Measurements from ENCODE around the gene AKAIN1.

DNA sequence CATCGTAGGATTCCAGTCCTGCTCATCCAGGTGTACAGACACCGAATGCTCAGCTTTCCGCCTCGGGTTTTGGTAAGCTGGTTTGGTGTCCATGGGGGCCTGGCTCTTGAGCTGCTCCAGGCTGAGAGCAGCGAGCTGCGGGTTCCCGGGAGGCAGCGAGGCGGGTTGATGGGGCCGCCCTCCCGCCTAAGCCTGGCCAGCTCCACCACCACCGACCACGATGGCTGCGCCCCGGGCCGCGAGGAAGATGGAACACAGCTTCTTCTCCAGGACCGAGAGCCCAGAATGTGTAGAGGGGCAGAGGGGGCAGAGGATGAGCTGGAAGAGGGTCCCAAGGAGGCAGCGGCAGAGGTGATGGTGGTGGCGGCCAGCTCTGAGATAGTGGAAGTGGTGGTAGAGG, 64.1 kb downstream of the AKAIN1 start:
- TF ChIP-seq EZH2 (IDR thresholded peaks at IDR 0.05; ENCODE audit: insufficient read depth, poor library complexity, severe bottlenecking): no peak
- no peak for TF ChIP-seq EZH2phosphoT487 (IDR thresholded peaks at IDR 0.05; ENCODE audit: insufficient read depth, low read depth)
